ENCODE measurements around the gene PTDSS2.
"Not testable (repeated sequence)": the region's sequence is repeated elsewhere in the genome, so short reads cannot be mapped to it uniquely, and the experiment has no call there.

PTDSS2 gene

DNA sequence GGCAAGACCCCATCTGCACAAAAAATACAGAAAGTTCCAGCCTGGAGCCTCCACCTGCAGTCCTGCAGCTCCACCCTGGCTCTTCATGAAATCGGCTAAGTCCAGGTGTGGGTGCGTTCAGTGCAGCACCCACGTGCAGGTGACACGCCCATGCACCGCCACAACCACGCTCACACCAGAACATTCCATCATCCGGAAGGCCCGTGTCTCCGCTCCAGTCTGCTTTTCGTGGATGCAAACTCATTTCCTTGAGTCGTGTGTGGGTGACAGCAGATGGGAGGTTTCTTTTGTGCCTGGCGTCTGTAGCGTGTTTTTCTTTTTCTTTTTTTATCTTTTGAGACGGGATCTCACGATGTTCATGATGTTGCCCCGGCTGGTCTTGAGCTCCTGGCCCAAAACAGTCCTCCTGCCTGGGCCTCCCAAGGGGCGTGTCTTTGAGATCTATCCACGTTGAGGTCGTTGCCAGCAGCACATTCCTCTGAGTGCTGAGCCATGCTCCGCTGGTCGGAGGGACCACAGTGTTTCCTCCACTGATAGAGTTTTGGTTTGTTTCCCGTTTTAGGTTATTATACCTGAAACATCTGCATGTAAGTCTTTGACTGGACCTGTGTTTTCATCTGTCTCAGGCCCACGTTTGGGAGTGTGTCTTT is 7.2 kb downstream of the PTDSS2 start:
- Histone ChIP-seq H3K4me3 (ENCODE audit: low read depth, low read length) (no peak overlapping the region), H3K4me1 (ENCODE audit: control insufficient read depth, insufficient read depth, low read length) (peaks cover 7% of the 10 kb centered on the region), H3K9ac (ENCODE audit: low read depth, low read length) (no peak overlapping the region), H3K9me3 (ENCODE audit: control insufficient read depth, insufficient read depth, low read length) (no peaks in the 10 kb centered on the region), H3K36me3 (ENCODE audit: control insufficient read depth, insufficient read depth, low read length) (peaks cover 42% of the 10 kb centered on the region), H3K27me3 (ENCODE audit: control insufficient read depth, insufficient read depth, low read length) (no peaks in the 10 kb centered on the region)

- H3K36me3 ChIP-seq (ENCODE audit: control insufficient read depth, insufficient read depth, low read length), result peaks cover 22% of the 10 kb centered on the region
- H3K9me3 ChIP-seq (ENCODE audit: control insufficient read depth, insufficient read depth, low read length), result no peaks in the 10 kb centered on the region
- H3K9ac ChIP-seq (ENCODE audit: low read depth, low read length), result no peak overlapping the region
Observed at GRCh38 chr11:459511-460220, 9.6 kb downstream of the PTDSS2 start.

DNA sequence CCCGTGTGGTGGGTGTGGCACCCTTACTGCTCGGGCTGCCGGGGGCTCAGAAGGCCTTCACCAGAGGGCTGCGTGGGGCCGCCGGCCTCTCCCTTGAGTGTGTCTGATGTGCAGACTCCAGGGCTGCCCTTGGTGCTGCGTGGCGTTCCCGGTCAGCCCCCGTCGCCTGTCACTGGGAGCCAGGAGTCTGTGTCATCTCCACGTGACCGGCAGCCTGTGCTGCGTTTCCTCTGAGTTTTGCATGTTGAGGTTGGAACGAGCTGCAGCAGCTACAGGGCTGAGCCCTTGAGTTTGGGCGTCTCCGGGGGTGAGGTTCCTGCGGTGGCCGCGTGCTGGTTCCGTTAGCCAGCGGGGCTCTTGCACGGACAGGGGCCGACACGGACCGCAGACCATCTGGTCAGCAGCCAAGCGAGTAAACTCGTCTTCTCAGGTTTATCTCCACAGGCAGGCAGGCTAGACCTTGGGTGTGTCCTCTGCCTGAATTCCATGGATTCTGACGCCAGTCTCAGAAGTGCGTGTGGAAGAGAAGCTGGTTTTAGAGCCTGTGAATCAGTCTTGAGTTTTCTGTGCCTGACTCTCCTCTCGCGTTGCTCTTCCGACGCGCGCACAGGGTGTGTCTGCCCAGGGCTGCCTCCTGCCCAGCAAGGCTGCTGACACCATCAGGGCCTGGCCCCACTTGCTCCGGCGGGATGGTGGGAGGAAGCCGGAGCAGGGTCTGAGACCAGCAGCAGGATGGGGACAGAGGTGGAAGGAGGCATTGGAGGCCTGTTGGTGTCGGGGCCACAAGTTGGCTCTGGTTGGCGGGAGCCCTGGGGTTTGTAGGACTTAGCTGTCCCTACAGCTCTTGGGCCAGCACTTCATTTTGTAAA is 10.5 kb downstream of the PTDSS2 start:
- Histone ChIP-seq H3K9ac (ENCODE audit: low read depth, low read length) (no peak overlapping the region), H3K4me1 (ENCODE audit: control insufficient read depth, insufficient read depth, low read length) (peaks cover 1% of the 10 kb centered on the region), H3K4me3 (ENCODE audit: low read depth, low read length) (no peak overlapping the region), H3K9me3 (ENCODE audit: control insufficient read depth, insufficient read depth, low read length) (no peaks in the 10 kb centered on the region), H3K27me3 (ENCODE audit: control insufficient read depth, insufficient read depth, low read length) (no peaks in the 10 kb centered on the region), H3K36me3 (ENCODE audit: control insufficient read depth, insufficient read depth, low read length) (peaks cover 22% of the 10 kb centered on the region)

More at GRCh38 chr11:459511-460220, 9.6 kb downstream of the PTDSS2 start:
- Histone ChIP-seq H3K4me1 (ENCODE audit: control insufficient read depth, insufficient read depth, low read length) (peaks cover 7% of the 10 kb centered on the region), H3K27me3 (ENCODE audit: control insufficient read depth, insufficient read depth, low read length) (no peaks in the 10 kb centered on the region), H3K4me3 (ENCODE audit: low read depth, low read length) (no peak overlapping the region)

GRCh38 chr11:461626-462025 is 11.5 kb downstream of the PTDSS2 start:
- H3K36me3 ChIP-seq (ENCODE audit: control insufficient read depth, insufficient read depth, low read length), result peaks cover 22% of the 10 kb centered on the region
- H3K4me3 ChIP-seq (ENCODE audit: low read depth, low read length), result no peak overlapping the region
- no peaks in the 10 kb centered on the region for H3K4me1 ChIP-seq (ENCODE audit: control insufficient read depth, insufficient read depth, low read length)
- H3K9ac ChIP-seq (ENCODE audit: low read depth, low read length), result no peak overlapping the region
- no peaks in the 10 kb centered on the region for H3K9me3 ChIP-seq (ENCODE audit: control insufficient read depth, insufficient read depth, low read length)
- H3K27me3 ChIP-seq (ENCODE audit: control insufficient read depth, insufficient read depth, low read length), result no peaks in the 10 kb centered on the region

GRCh38 chr11:462107-462890 is 12.2 kb downstream of the PTDSS2 start:
- H3K4me1 ChIP-seq (ENCODE audit: control insufficient read depth, insufficient read depth, low read length), result no peaks in the 10 kb centered on the region
- H3K9ac ChIP-seq (ENCODE audit: low read depth, low read length), result no peak overlapping the region
- no peaks in the 10 kb centered on the region for H3K9me3 ChIP-seq (ENCODE audit: control insufficient read depth, insufficient read depth, low read length)
- no peaks in the 10 kb centered on the region for H3K27me3 ChIP-seq (ENCODE audit: control insufficient read depth, insufficient read depth, low read length)
- peaks cover 22% of the 10 kb centered on the region for H3K36me3 ChIP-seq (ENCODE audit: control insufficient read depth, insufficient read depth, low read length)
- H3K4me3 ChIP-seq (ENCODE audit: low read depth, low read length), result no peak overlapping the region

DNA sequence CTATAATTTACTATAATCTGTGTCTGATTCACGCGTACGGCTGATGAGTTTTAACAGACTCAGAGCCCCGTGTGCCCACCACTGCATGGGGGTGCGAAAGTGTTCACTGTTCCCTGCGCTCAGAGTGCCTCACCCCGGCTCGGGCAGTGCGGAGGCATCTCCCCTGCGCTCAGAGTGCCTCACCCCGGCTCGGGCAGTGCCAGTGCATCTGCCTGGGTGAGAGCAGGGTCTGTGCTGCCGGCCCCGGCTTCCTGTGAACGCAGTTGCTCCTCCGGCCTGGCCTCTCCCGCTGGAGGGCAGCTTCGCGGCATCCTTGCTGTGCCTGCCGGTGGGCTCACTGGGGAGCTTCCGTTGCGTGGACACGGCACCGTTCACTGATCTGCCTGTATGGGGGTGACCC is 14.2 kb downstream of the PTDSS2 start:
- peaks cover 20% of the 10 kb centered on the region for H3K36me3 ChIP-seq (ENCODE audit: control insufficient read depth, insufficient read depth, low read length)

GRCh38 chr11:465896-466530 is 15.9 kb downstream of the PTDSS2 start:
- Histone ChIP-seq H3K9me3 (ENCODE audit: control insufficient read depth, insufficient read depth, low read length) (no peaks in the 10 kb centered on the region), H3K27me3 (ENCODE audit: control insufficient read depth, insufficient read depth, low read length) (no peaks in the 10 kb centered on the region), H3K4me3 (ENCODE audit: low read depth, low read length) (no peak overlapping the region), H3K36me3 (ENCODE audit: control insufficient read depth, insufficient read depth, low read length) (peaks cover 8% of the 10 kb centered on the region), H3K4me1 (ENCODE audit: control insufficient read depth, insufficient read depth, low read length) (peaks cover 10% of the 10 kb centered on the region), H3K9ac (ENCODE audit: low read depth, low read length) (no peak overlapping the region)

More for the DNA sequence above, 14.2 kb downstream of the PTDSS2 start:
- no peak overlapping the region for H3K9ac ChIP-seq (ENCODE audit: low read depth, low read length)
- no peaks in the 10 kb centered on the region for H3K9me3 ChIP-seq (ENCODE audit: control insufficient read depth, insufficient read depth, low read length)
- no peaks in the 10 kb centered on the region for H3K27me3 ChIP-seq (ENCODE audit: control insufficient read depth, insufficient read depth, low read length)
- no peak overlapping the region for H3K4me3 ChIP-seq (ENCODE audit: low read depth, low read length)
- peaks cover 7% of the 10 kb centered on the region for H3K4me1 ChIP-seq (ENCODE audit: control insufficient read depth, insufficient read depth, low read length)

DNA sequence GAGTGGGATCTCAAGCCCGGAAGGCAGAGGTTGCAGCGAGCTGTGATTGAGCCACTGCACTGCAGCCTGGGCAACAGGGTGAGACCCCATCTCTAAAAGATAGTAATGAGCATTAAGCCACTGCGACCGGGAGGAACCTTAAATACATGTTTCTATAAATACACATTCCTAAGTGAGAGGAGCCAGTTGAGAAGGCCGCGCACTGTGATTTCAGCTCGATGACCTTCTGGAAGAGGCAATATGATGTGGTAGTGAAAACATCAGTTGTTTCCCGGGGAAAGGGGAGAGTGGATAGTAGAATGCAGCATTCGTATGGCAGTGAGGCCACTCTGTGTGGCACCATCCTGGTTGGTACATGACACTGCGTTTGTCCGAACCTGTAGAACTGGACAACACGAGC is 18.0 kb downstream of the PTDSS2 start:
- H3K9ac ChIP-seq (ENCODE audit: low read depth, low read length), result no peak overlapping the region
- no peaks in the 10 kb centered on the region for H3K27me3 ChIP-seq (ENCODE audit: control insufficient read depth, insufficient read depth, low read length)

GRCh38 chr11:468493-468892 is 18.4 kb downstream of the PTDSS2 start:
- Histone ChIP-seq H3K4me3 (ENCODE audit: low read depth, low read length) (no peak overlapping the region), H3K9ac (ENCODE audit: low read depth, low read length) (no peak overlapping the region), H3K27me3 (ENCODE audit: control insufficient read depth, insufficient read depth, low read length) (no peaks in the 10 kb centered on the region), H3K4me1 (ENCODE audit: control insufficient read depth, insufficient read depth, low read length) (peaks cover 10% of the 10 kb centered on the region), H3K36me3 (ENCODE audit: control insufficient read depth, insufficient read depth, low read length) (no peaks in the 10 kb centered on the region), H3K9me3 (ENCODE audit: control insufficient read depth, insufficient read depth, low read length) (no peaks in the 10 kb centered on the region)

More for the DNA sequence above, 18.0 kb downstream of the PTDSS2 start:
- H3K36me3 ChIP-seq (ENCODE audit: control insufficient read depth, insufficient read depth, low read length), result no peaks in the 10 kb centered on the region
- peaks cover 10% of the 10 kb centered on the region for H3K4me1 ChIP-seq (ENCODE audit: control insufficient read depth, insufficient read depth, low read length)
- H3K4me3 ChIP-seq (ENCODE audit: low read depth, low read length), result no peak overlapping the region
- no peaks in the 10 kb centered on the region for H3K9me3 ChIP-seq (ENCODE audit: control insufficient read depth, insufficient read depth, low read length)

GRCh38 chr11:469026-469683 is 19.1 kb downstream of the PTDSS2 start:
- H3K9ac ChIP-seq (ENCODE audit: low read depth, low read length), result peak overlapping the region; percentile 37

More at GRCh38 chr11:469026-469683, 19.1 kb downstream of the PTDSS2 start:
- H3K4me1 ChIP-seq (ENCODE audit: control insufficient read depth, insufficient read depth, low read length), result peaks cover 10% of the 10 kb centered on the region
- not testable (repeated sequence) for H3K4me3 ChIP-seq (ENCODE audit: low read depth, low read length); H3K9me3 ChIP-seq (ENCODE audit: control insufficient read depth, insufficient read depth, low read length); H3K36me3 ChIP-seq (ENCODE audit: control insufficient read depth, insufficient read depth, low read length); H3K27me3 ChIP-seq (ENCODE audit: control insufficient read depth, insufficient read depth, low read length)

Data from iPS-15b (cell line).